ENCODE data around the gene GEMIN5. TPM values are rescaled to one million over a fixed set of nuclear protein-coding genes. Genes with fewer than 3 reads are reported as not detected.

GEMIN5 gene
- total and polyA plus RNA-seq, 2 of the 8 experiments (the other 6 are each of a cell fraction or from before 2014, with no cell fraction given): 12.8 to 47.0 TPM

DNA sequence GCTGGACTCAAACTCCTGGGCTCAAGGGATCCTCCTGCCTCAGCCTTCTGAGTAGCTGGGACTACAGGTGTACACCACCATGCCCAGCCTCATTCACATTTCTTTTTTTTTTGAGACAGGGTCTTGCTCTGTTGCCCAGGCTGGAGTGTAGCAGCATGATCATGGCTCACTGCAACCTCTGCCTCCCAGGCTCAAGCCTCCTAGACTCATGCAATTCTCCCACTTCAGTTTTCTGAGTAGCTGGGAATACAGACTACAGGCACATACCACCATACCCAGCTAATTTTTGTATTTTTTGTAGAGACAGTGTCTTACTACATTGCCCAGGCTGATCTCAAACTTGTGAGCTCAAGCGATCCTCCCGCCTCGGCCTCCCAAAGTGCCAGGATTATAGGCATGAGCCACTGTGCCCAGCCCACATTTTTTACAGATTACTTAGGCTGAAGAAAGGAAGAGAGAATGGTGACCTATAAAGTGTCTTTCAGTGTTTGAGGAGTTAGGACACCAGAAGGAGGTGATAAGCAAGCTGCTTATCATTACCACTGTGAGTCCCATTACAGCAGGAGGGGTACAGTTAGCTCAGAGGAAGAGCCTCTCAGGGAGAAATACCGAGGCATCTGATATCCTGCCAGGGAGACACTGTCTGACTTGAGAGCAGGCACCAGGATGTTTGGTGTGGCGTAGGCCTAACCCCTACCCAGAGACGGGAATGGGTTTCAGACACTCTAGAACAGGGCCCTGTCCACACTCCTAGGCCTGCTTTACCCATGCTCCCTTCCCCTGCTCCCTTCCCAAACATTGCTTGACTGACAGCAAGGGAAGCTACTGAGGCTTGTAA lies 97.4 kb downstream of the GEMIN5 start (continued):
- TF ChIP-seq, protein P1, sequence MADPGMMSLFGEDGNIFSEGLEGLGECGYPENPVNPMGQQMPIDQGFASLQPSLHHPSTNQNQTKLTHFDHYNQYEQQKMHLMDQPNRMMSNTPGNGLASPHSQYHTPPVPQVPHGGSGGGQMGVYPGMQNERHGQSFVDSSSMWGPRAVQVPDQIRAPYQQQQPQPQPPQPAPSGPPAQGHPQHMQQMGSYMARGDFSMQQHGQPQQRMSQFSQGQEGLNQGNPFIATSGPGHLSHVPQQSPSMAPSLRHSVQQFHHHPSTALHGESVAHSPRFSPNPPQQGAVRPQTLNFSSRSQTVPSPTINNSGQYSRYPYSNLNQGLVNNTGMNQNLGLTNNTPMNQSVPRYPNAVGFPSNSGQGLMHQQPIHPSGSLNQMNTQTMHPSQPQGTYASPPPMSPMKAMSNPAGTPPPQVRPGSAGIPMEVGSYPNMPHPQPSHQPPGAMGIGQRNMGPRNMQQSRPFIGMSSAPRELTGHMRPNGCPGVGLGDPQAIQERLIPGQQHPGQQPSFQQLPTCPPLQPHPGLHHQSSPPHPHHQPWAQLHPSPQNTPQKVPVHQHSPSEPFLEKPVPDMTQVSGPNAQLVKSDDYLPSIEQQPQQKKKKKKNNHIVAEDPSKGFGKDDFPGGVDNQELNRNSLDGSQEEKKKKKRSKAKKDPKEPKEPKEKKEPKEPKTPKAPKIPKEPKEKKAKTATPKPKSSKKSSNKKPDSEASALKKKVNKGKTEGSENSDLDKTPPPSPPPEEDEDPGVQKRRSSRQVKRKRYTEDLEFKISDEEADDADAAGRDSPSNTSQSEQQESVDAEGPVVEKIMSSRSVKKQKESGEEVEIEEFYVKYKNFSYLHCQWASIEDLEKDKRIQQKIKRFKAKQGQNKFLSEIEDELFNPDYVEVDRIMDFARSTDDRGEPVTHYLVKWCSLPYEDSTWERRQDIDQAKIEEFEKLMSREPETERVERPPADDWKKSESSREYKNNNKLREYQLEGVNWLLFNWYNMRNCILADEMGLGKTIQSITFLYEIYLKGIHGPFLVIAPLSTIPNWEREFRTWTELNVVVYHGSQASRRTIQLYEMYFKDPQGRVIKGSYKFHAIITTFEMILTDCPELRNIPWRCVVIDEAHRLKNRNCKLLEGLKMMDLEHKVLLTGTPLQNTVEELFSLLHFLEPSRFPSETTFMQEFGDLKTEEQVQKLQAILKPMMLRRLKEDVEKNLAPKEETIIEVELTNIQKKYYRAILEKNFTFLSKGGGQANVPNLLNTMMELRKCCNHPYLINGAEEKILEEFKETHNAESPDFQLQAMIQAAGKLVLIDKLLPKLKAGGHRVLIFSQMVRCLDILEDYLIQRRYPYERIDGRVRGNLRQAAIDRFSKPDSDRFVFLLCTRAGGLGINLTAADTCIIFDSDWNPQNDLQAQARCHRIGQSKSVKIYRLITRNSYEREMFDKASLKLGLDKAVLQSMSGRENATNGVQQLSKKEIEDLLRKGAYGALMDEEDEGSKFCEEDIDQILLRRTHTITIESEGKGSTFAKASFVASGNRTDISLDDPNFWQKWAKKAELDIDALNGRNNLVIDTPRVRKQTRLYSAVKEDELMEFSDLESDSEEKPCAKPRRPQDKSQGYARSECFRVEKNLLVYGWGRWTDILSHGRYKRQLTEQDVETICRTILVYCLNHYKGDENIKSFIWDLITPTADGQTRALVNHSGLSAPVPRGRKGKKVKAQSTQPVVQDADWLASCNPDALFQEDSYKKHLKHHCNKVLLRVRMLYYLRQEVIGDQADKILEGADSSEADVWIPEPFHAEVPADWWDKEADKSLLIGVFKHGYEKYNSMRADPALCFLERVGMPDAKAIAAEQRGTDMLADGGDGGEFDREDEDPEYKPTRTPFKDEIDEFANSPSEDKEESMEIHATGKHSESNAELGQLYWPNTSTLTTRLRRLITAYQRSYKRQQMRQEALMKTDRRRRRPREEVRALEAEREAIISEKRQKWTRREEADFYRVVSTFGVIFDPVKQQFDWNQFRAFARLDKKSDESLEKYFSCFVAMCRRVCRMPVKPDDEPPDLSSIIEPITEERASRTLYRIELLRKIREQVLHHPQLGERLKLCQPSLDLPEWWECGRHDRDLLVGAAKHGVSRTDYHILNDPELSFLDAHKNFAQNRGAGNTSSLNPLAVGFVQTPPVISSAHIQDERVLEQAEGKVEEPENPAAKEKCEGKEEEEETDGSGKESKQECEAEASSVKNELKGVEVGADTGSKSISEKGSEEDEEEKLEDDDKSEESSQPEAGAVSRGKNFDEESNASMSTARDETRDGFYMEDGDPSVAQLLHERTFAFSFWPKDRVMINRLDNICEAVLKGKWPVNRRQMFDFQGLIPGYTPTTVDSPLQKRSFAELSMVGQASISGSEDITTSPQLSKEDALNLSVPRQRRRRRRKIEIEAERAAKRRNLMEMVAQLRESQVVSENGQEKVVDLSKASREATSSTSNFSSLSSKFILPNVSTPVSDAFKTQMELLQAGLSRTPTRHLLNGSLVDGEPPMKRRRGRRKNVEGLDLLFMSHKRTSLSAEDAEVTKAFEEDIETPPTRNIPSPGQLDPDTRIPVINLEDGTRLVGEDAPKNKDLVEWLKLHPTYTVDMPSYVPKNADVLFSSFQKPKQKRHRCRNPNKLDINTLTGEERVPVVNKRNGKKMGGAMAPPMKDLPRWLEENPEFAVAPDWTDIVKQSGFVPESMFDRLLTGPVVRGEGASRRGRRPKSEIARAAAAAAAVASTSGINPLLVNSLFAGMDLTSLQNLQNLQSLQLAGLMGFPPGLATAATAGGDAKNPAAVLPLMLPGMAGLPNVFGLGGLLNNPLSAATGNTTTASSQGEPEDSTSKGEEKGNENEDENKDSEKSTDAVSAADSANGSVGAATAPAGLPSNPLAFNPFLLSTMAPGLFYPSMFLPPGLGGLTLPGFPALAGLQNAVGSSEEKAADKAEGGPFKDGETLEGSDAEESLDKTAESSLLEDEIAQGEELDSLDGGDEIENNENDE (IDR thresholded peaks at IDR 0.05; ENCODE audit: insufficient replicate concordance, low read length): no peak
- TF ChIP-seq RAD21 (IDR thresholded peaks at IDR 0.05 in 1 of 2, conservative IDR thresholded peaks at IDR 0.05 in 1 of 2; ENCODE audit: low read depth in 2 of 2, low read length in 2 of 2): no peak
- no peak for TF ChIP-seq PHF8 (conservative IDR thresholded peaks at IDR 0.05; ENCODE audit: low read depth, low read length)
- no peak for TF ChIP-seq EP300 (IDR thresholded peaks at IDR 0.05; ENCODE audit: borderline replicate concordance in 1 of 2, low read depth in 2 of 2, low read length in 2 of 2)
- no peak for TF ChIP-seq KDM5A (IDR thresholded peaks at IDR 0.05; ENCODE audit: low read length)

Data from H1 (cell line).